MM.1S (cell line): ENCODE measurements around the gene PCYOX1L.
"Not testable (repeated sequence)": the region's sequence is repeated elsewhere in the genome, so short reads cannot be mapped to it uniquely, and the experiment has no call there.

ENCODE experiments used
- DNase-seq: peaks from one replicate; pipeline ENCODE4 v3.0.0-alpha.2; 2015
- H2AFZ ChIP-seq: fragments of 300-600 bp; sonication (generic); 2 replicates; pipeline ENCODE4 v1.6.0; 2016; ENCODE audit warnings: antibody characterized with exemption, low read length
- H3F3A ChIP-seq: fragments of 300-600 bp; sonication (generic); 2 replicates; pipeline ENCODE4 v1.6.1; 2016; ENCODE audit warnings: mild to moderate bottlenecking, antibody characterized with exemption, low read length, moderate library complexity, mixed read lengths; ENCODE audit not compliant: insufficient read depth
- H3K27ac ChIP-seq: fragments of 300-600 bp; sonication (generic); 2 replicates; pipeline ENCODE4 v1.5.1; 2016; ENCODE audit warnings: mild to moderate bottlenecking, low read length
- H3K27me3 ChIP-seq: fragments of 300-600 bp; sonication (generic); replicated peaks from 2 replicates; pipeline ENCODE4 v1.6.0; 2016; ENCODE audit warnings: low read length; ENCODE audit not compliant: insufficient read depth
- H3K36me3 ChIP-seq: fragments of 300-600 bp; sonication (generic); replicated peaks from 2 replicates; pipeline ENCODE4 v1.6.1; 2016; ENCODE audit warnings: mild to moderate bottlenecking, low read length, mixed read lengths; ENCODE audit not compliant: insufficient read depth
- H3K4me1 ChIP-seq: fragments of 300-600 bp; sonication (generic); 2 replicates; pipeline ENCODE4 v1.6.1; 2016; ENCODE audit warnings: low read length, mixed read lengths
- H3K4me2 ChIP-seq: fragments of 300-600 bp; sonication (generic); 2 replicates; pipeline ENCODE4 v1.6.0; 2016; ENCODE audit warnings: low read depth, low read length
- H3K4me3 ChIP-seq: fragments of 300-600 bp; sonication (generic); 2 replicates; pipeline ENCODE4 v1.5.1; 2016; ENCODE audit warnings: low read length, mixed read lengths
- H3K79me2 ChIP-seq: fragments of 300-600 bp; sonication (generic); 2 replicates; pipeline ENCODE4 v1.6.1; 2016; ENCODE audit warnings: mixed run types, low read length, mixed read lengths
- H3K9ac ChIP-seq: fragments of 300-600 bp; sonication (generic); 2 replicates; pipeline ENCODE4 v1.6.1; 2016; ENCODE audit warnings: low read length, mixed read lengths
- H3K9me2 ChIP-seq: fragments of 300-600 bp; sonication (generic); replicated peaks from 2 replicates; pipeline ENCODE4 v1.6.1; 2016; ENCODE audit warnings: mild to moderate bottlenecking, low read length, mixed read lengths; ENCODE audit not compliant: insufficient read depth
- H3K9me3 ChIP-seq: fragments of 300-600 bp; sonication (generic); replicated peaks from 2 replicates; pipeline ENCODE4 v1.6.1; 2016; ENCODE audit warnings: mild to moderate bottlenecking, low read length, mixed read lengths; ENCODE audit not compliant: insufficient read depth
- H4K20me1 ChIP-seq: fragments of 300-600 bp; sonication (generic); 2 replicates; pipeline ENCODE4 v1.6.1; 2016; ENCODE audit warnings: mild to moderate bottlenecking, low read length, moderate library complexity, mixed read lengths; ENCODE audit not compliant: insufficient read depth
- CTCF ChIP-seq: fragments of 300-600 bp; sonication (generic); IDR thresholded peaks from 2 replicates; pipeline ENCODE4 v1.5.1; 2016; ENCODE audit warnings: antibody characterized with exemption, low read length, mixed read lengths
- EZH2 ChIP-seq: fragments of 300-600 bp; sonication (generic); optimal IDR thresholded peaks from 2 replicates; pipeline ENCODE3; 2017; ENCODE audit warnings: low read depth, mild to moderate bottlenecking, antibody characterized with exemption, low read length, mixed read lengths
- EZH2phosphoT487 ChIP-seq: fragments of 300-600 bp; sonication (generic); IDR thresholded peaks from 2 replicates; pipeline ENCODE4 v1.6.1; 2018; ENCODE audit warnings: antibody characterized with exemption, low read length

PCYOX1L gene

GRCh38 chr5:149389552-149390495, 32.0 kb downstream of the PCYOX1L start:
- no peaks in the 10 kb centered on the region for H4K20me1 ChIP-seq
- H3K27me3 ChIP-seq: no peaks in the 10 kb centered on the region
- no peak for TF ChIP-seq EZH2phosphoT487
- TF ChIP-seq CTCF: no peak
- TF ChIP-seq EZH2: no peak
- H3K4me3 ChIP-seq: no peak overlapping the region
- no peaks in the 10 kb centered on the region for H3K9me3 ChIP-seq
- no peak overlapping the region for H2AFZ ChIP-seq
- no peaks in the 10 kb centered on the region for H3K9me2 ChIP-seq
- no peak overlapping the region for H3K9ac ChIP-seq
- H3K36me3 ChIP-seq: no peaks in the 10 kb centered on the region
- no peaks in the 10 kb centered on the region for H3F3A ChIP-seq
- no peak overlapping the region for H3K4me2 ChIP-seq
- no peak overlapping the region for H3K27ac ChIP-seq
- DNase-seq: no peak
- no peaks in the 10 kb centered on the region for H3K79me2 ChIP-seq
- no peaks in the 10 kb centered on the region for H3K4me1 ChIP-seq

- not testable (repeated sequence) for H2AFZ ChIP-seq, H3K4me2 ChIP-seq, H4K20me1 ChIP-seq, H3K27ac ChIP-seq, DNase-seq, H3K9ac ChIP-seq, H3K36me3 ChIP-seq, H3K27me3 ChIP-seq, H3K4me1 ChIP-seq, H3F3A ChIP-seq, H3K9me2 ChIP-seq, H3K79me2 ChIP-seq, H3K9me3 ChIP-seq, H3K4me3 ChIP-seq
Measured at GRCh38 chr5:149391076-149391475, 33.2 kb downstream of the PCYOX1L start.

GRCh38 chr5:149391524-149391923, 33.7 kb downstream of the PCYOX1L start:
- TF ChIP-seq CTCF (no peak), EZH2 (no peak), EZH2phosphoT487 (no peak)
- Histone ChIP-seq H3K4me2 (no peak overlapping the region), H4K20me1 (no peaks in the 10 kb centered on the region), H2AFZ (no peak overlapping the region), H3F3A (no peaks in the 10 kb centered on the region), H3K27ac (no peak overlapping the region), H3K9ac (no peak overlapping the region), H3K4me1 (no peaks in the 10 kb centered on the region), H3K9me2 (no peaks in the 10 kb centered on the region), H3K79me2 (no peaks in the 10 kb centered on the region), H3K27me3 (no peaks in the 10 kb centered on the region), H3K36me3 (no peaks in the 10 kb centered on the region), H3K4me3 (no peak overlapping the region), H3K9me3 (no peaks in the 10 kb centered on the region)
- no peak for DNase-seq

- Histone ChIP-seq H4K20me1 (no peaks in the 10 kb centered on the region), H2AFZ (no peak overlapping the region), H3K9ac (no peak overlapping the region), H3K27ac (no peak overlapping the region), H3K79me2 (no peaks in the 10 kb centered on the region), H3K36me3 (no peaks in the 10 kb centered on the region), H3K4me3 (no peak overlapping the region), H3K4me2 (no peak overlapping the region), H3K9me3 (no peaks in the 10 kb centered on the region), H3K4me1 (no peaks in the 10 kb centered on the region), H3F3A (no peaks in the 10 kb centered on the region), H3K27me3 (no peaks in the 10 kb centered on the region), H3K9me2 (no peaks in the 10 kb centered on the region)
- no peak for DNase-seq
- no peak for TF ChIP-seq EZH2phosphoT487
Measured at GRCh38 chr5:149392718-149393117, 34.9 kb downstream of the PCYOX1L start.

GRCh38 chr5:149394996-149395395, 37.1 kb downstream of the PCYOX1L start:
- not testable (repeated sequence) for H3K4me1 ChIP-seq

More at GRCh38 chr5:149394996-149395395, 37.1 kb downstream of the PCYOX1L start:
- not testable (repeated sequence) for DNase-seq, H2AFZ ChIP-seq, H3K79me2 ChIP-seq, H3K27me3 ChIP-seq, H3F3A ChIP-seq, H4K20me1 ChIP-seq, H3K9me2 ChIP-seq, H3K4me2 ChIP-seq, H3K27ac ChIP-seq, H3K36me3 ChIP-seq, H3K4me3 ChIP-seq, H3K9me3 ChIP-seq, H3K9ac ChIP-seq
